Vagina (tissue), 2 donors: ENCODE data around the gene MAN2A2.

Experiments used
- CTCF ChIP-seq, 3 experiments: fragments of 450-650 bp in 2 of 3; fragments of 200-600 bp in 1 of 3; sonication (generic) in 1 of 3; IDR thresholded peaks; one replicate each; pipeline ENCODE4 v1.5.1; 2017 to 2019; ENCODE audit warnings: antibody characterized with exemption in 3 of 3, mild to moderate bottlenecking in 2 of 3, moderate library complexity in 2 of 3
- POLR2A ChIP-seq, 2 donors: fragments of 450-650 bp; IDR thresholded peaks; one replicate each; pipeline ENCODE4 v1.6.1; 2017; ENCODE audit warnings: antibody characterized with exemption in 2 of 2, mild to moderate bottlenecking in 2 of 2, moderate library complexity in 2 of 2

- no peak for TF ChIP-seq POLR2A (IDR thresholded peaks at IDR 0.05)
- no peak for TF ChIP-seq CTCF (IDR thresholded peaks at IDR 0.05)
These were observed 36.7 kb downstream of the MAN2A2 start for GRCh38 chr15:90939756-90940155.
